HepG2 (cell line): ENCODE results near the gene MED13L.

Experiments
- HOXA3 ChIP-seq: sonication (generic); formaldehyde crosslinking; IDR thresholded peaks from 2 replicates; pipeline ENCODE4 v1.5.0; 2020; ENCODE audit warnings: missing genetic modification reagents
- IRF2 ChIP-seq: IDR thresholded peaks from 2 replicates; pipeline ENCODE4 v1.6.1; 2018; ENCODE audit warnings: missing genetic modification reagents, missing compliant biosample characterization
- NR3C1 ChIP-seq: sonication (generic); formaldehyde crosslinking; IDR thresholded peaks from 2 replicates; pipeline ENCODE4 v1.4.0; 2020; ENCODE audit warnings: missing genetic modification reagents
- PHF20 ChIP-seq: sonication (generic); formaldehyde crosslinking; IDR thresholded peaks from 2 replicates; pipeline ENCODE4 v1.5.0; 2020; ENCODE audit warnings: mild to moderate bottlenecking, missing genetic modification reagents
- POLR2A ChIP-seq, 2 experiments: IDR thresholded peaks; 2 replicates each; pipeline ENCODE4 v1.6.1; 2011; ENCODE audit warnings: low read depth in 2 of 2, low read length in 2 of 2, mild to moderate bottlenecking in 1 of 2, moderate library complexity in 1 of 2; ENCODE audit not compliant: insufficient read depth in 1 of 2
- THAP7 ChIP-seq: sonication (generic); formaldehyde crosslinking; IDR thresholded peaks from 2 replicates; pipeline ENCODE4 v1.8.1; 2023; ENCODE audit warnings: mild to moderate bottlenecking, missing genetic modification reagents
- ZNF207 ChIP-seq: fragments of 450-650 bp; IDR thresholded peaks from 2 replicates; pipeline ENCODE4 v1.6.1; 2016; ENCODE audit warnings: antibody characterized with exemption, borderline replicate concordance
- ZNF329 ChIP-seq: sonication (generic); formaldehyde crosslinking; IDR thresholded peaks from 2 replicates; pipeline ENCODE4 v1.9.0; 2021; ENCODE audit warnings: low read depth, mild to moderate bottlenecking, missing genetic modification reagents
- TF ChIP-seq, protein P1 (sequence below): sonication (generic); formaldehyde crosslinking; IDR thresholded peaks from 2 replicates; pipeline ENCODE4 v1.4.0; 2020; ENCODE audit warnings: missing genetic modification reagents

DNA sequence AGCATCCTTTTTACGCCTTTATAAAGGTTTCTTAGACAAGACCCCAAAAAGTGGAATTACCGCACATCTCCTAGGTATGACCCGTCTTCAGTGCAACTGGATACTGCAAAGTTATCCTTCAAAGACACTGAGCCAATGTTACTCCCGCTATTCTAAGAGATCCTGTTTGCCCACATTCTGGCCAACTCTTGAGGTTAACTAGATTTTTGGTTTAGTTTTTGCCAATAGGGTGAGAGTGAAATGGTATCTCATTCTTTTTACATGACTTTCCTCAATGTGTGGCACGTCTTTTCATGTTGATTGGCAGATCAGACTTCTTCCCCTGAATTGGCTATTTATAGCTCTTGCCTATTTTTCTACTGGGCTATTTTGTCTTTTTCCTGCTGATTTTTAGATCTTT is 347.2 kb downstream of the MED13L start:
- TF ChIP-seq, protein P1, sequence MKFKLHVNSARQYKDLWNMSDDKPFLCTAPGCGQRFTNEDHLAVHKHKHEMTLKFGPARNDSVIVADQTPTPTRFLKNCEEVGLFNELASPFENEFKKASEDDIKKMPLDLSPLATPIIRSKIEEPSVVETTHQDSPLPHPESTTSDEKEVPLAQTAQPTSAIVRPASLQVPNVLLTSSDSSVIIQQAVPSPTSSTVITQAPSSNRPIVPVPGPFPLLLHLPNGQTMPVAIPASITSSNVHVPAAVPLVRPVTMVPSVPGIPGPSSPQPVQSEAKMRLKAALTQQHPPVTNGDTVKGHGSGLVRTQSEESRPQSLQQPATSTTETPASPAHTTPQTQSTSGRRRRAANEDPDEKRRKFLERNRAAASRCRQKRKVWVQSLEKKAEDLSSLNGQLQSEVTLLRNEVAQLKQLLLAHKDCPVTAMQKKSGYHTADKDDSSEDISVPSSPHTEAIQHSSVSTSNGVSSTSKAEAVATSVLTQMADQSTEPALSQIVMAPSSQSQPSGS = no peak
- TF ChIP-seq NR3C1 (no peak), THAP7 (no peak), IRF2 (CRISPR knock-in tag) (no peak), ZNF329 (CRISPR knock-in tag) (no peak), HOXA3 (CRISPR knock-in tag) (no peak), PHF20 (no peak), POLR2A (IDR thresholded peaks at IDR 0.05; ENCODE audit: insufficient read depth in 1 of 2, low read depth in 2 of 2, low read length in 2 of 2) (no peak), ZNF207 (no peak)
